Measurements from ENCODE around the gene PDE4D. TPM values are rescaled to one million over a fixed set of nuclear protein-coding genes. Genes with fewer than 3 reads are reported as not detected.

PDE4D gene
- total RNA-seq, 1 experiment from 2014 or later: 11.6 TPM

DNA sequence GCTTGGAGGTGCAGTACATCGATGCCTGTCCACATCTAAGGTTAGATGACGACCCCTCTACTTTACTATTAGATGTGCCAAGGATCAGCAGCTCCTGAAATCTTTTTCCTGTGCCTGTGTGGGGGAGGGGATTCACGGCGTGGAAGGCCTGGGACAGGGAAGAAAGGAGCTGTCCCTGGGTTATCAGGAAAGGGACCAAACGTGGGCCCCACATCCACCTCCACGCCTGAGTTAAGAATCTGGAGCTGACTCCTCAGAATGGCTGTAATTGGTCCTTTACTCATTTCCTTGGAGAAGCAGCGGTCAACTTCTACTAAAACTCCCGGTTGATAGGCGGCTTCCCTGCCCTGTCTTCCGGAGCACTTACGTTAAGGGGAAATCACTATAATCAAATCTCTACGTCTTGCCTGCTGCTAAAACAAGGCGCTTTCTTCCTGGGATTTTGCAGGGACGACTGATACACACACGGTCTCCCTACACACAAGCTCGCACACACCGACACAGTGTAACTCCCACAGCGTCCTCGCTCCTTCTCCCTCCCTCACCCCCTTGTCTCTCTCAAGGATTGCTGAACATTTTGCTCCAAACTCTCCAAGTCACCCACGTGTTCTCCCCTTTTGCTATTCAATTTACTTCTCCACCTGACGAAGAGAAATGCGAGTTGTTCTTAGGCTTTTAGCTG is 1.4 kb downstream of the PDE4D start:
- intact Hi-C loops (cut with micrococcal nuclease; ENCODE audit: unreplicated experiment): no loop called here
- no peaks in the 10 kb centered on the region for H3K36me3 Mint-ChIP-seq (ENCODE audit: insufficient read depth, unreplicated experiment)
- no peak overlapping the region for H3K27ac Mint-ChIP-seq (ENCODE audit: unreplicated experiment)
- no peaks in the 10 kb centered on the region for H3K9me3 Mint-ChIP-seq (ENCODE audit: low read depth, unreplicated experiment)
- peaks cover 75% of the 10 kb centered on the region for H3K27me3 Mint-ChIP-seq (ENCODE audit: unreplicated experiment)
- H3K4me1 Mint-ChIP-seq (ENCODE audit: low read depth, unreplicated experiment): no peaks in the 10 kb centered on the region
- H3K4me3 Mint-ChIP-seq (ENCODE audit: low read depth, unreplicated experiment): no peak overlapping the region
- no TSS peak for BruUV-seq (replicated peaks)
- TF ChIP-seq, protein P1, sequence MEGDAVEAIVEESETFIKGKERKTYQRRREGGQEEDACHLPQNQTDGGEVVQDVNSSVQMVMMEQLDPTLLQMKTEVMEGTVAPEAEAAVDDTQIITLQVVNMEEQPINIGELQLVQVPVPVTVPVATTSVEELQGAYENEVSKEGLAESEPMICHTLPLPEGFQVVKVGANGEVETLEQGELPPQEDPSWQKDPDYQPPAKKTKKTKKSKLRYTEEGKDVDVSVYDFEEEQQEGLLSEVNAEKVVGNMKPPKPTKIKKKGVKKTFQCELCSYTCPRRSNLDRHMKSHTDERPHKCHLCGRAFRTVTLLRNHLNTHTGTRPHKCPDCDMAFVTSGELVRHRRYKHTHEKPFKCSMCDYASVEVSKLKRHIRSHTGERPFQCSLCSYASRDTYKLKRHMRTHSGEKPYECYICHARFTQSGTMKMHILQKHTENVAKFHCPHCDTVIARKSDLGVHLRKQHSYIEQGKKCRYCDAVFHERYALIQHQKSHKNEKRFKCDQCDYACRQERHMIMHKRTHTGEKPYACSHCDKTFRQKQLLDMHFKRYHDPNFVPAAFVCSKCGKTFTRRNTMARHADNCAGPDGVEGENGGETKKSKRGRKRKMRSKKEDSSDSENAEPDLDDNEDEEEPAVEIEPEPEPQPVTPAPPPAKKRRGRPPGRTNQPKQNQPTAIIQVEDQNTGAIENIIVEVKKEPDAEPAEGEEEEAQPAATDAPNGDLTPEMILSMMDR (IDR thresholded peaks at IDR 0.05; ENCODE audit: unreplicated experiment): no peak
- DNase-seq: no peak
- CTCF ChIA-PET: no interaction called here

DNA sequence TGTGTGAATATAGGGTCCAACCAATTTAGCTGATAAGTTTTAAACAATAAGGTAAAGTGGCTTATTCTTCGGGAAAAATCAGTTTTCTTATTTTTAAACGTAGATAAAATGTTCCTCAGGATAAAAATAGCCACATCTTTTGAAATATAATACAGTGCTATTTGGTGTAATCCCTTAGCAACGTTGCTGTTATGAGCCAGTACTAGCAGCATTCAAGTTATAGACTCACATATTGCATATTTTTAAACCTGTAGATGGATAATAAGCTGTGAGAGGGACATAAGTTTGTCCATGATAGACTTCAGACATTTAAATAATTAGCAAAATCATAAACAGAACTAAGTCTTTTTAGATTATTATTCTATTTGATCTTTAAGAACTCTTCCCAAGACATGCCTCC is 6.3 kb downstream of the PDE4D start:
- no peaks in the 10 kb centered on the region for H3K9me3 Mint-ChIP-seq (ENCODE audit: low read depth, unreplicated experiment)
- no peak overlapping the region for H3K27ac Mint-ChIP-seq (ENCODE audit: unreplicated experiment)
- peaks cover 42% of the 10 kb centered on the region for H3K27me3 Mint-ChIP-seq (ENCODE audit: unreplicated experiment)
- no peak overlapping the region for H3K4me3 Mint-ChIP-seq (ENCODE audit: low read depth, unreplicated experiment)
- DNase-seq: no peak
- H3K36me3 Mint-ChIP-seq (ENCODE audit: insufficient read depth, unreplicated experiment): no peaks in the 10 kb centered on the region
- TF ChIP-seq, protein P1 (IDR thresholded peaks at IDR 0.05; ENCODE audit: unreplicated experiment): no peak
- CTCF ChIA-PET: interaction anchor here (0.6 kb wide), 1 partner anchor 400 kb away, joined by 3 read pairs; no protein-coding TSS in a partner anchor
- BruUV-seq (replicated peaks): no TSS peak
- intact Hi-C loops (cut with micrococcal nuclease; ENCODE audit: unreplicated experiment): loop anchor here (5.0 kb wide), 1 partner anchor 920 kb away; no protein-coding TSS in a partner anchor
- no peaks in the 10 kb centered on the region for H3K4me1 Mint-ChIP-seq (ENCODE audit: low read depth, unreplicated experiment)

DNA sequence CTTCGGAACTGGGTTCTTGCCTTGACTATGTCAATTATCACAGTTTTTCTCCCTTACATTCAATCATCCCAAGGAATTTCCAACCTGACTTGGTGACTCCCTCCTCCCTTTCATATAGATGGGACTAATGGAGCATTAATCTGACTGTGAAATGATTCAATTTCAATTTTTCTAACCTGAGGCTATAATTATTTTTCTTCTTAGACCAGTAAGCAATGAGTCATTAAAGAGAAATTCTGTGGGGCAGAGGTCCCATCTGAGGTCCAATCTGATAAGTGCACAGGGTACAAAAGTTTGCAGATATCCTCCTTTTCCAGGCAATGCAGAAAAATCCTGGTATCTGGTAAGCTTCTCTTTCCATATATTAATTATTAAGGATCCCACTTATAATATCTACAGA is 18.9 kb downstream of the PDE4D start:
- no peak overlapping the region for H3K27ac Mint-ChIP-seq (ENCODE audit: unreplicated experiment)
- H3K4me1 Mint-ChIP-seq (ENCODE audit: low read depth, unreplicated experiment): no peaks in the 10 kb centered on the region
- no TSS peak for BruUV-seq (replicated peaks)
- DNase-seq: no peak
- CTCF ChIA-PET: no interaction called here
- no peaks in the 10 kb centered on the region for H3K36me3 Mint-ChIP-seq (ENCODE audit: insufficient read depth, unreplicated experiment)
- no peak overlapping the region for H3K4me3 Mint-ChIP-seq (ENCODE audit: low read depth, unreplicated experiment)
- intact Hi-C loops (cut with micrococcal nuclease; ENCODE audit: unreplicated experiment): no loop called here
- no peaks in the 10 kb centered on the region for H3K9me3 Mint-ChIP-seq (ENCODE audit: low read depth, unreplicated experiment)
- peaks cover 31% of the 10 kb centered on the region for H3K27me3 Mint-ChIP-seq (ENCODE audit: unreplicated experiment)
- TF ChIP-seq, protein P1 (IDR thresholded peaks at IDR 0.05; ENCODE audit: unreplicated experiment): no peak

DNA sequence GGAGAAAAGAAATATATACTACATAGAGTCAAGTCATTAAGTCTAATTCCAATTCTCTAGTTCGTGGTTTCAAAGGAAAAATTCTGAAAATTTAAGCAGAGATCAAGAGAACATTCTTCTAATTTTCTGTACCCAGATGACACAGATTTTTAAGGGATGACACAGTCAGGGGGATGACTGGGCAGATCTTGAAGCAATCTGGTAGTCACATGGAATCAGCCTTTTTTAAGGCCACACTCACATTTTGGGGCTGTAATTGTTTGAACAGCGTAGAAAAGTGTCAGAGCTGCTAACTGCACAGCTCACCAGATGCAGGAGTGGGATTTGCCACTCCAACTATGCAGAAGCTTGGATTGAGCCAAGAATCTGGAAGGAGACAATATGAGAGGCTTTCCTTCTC is 20.4 kb downstream of the PDE4D start:
- CTCF ChIA-PET: no interaction called here
- no peak overlapping the region for H3K4me3 Mint-ChIP-seq (ENCODE audit: low read depth, unreplicated experiment)
- H3K27me3 Mint-ChIP-seq (ENCODE audit: unreplicated experiment): peaks cover 31% of the 10 kb centered on the region
- TF ChIP-seq, protein P1 (IDR thresholded peaks at IDR 0.05; ENCODE audit: unreplicated experiment): no peak
- no TSS peak for BruUV-seq (replicated peaks)
- H3K4me1 Mint-ChIP-seq (ENCODE audit: low read depth, unreplicated experiment): no peaks in the 10 kb centered on the region
- no peaks in the 10 kb centered on the region for H3K36me3 Mint-ChIP-seq (ENCODE audit: insufficient read depth, unreplicated experiment)
- intact Hi-C loops (cut with micrococcal nuclease; ENCODE audit: unreplicated experiment): no loop called here
- no peak overlapping the region for H3K27ac Mint-ChIP-seq (ENCODE audit: unreplicated experiment)
- H3K9me3 Mint-ChIP-seq (ENCODE audit: low read depth, unreplicated experiment): no peaks in the 10 kb centered on the region
- DNase-seq: no peak

Data from Calu3 (cell line).